ENCODE measurements around the gene MTPN. TPM values are rescaled to one million over a fixed set of nuclear protein-coding genes. Genes with fewer than 3 reads are reported as not detected.

Gene MTPN
- total RNA-seq, 2 experiments from 2014 or later: 91.3 to 281 TPM

DNA sequence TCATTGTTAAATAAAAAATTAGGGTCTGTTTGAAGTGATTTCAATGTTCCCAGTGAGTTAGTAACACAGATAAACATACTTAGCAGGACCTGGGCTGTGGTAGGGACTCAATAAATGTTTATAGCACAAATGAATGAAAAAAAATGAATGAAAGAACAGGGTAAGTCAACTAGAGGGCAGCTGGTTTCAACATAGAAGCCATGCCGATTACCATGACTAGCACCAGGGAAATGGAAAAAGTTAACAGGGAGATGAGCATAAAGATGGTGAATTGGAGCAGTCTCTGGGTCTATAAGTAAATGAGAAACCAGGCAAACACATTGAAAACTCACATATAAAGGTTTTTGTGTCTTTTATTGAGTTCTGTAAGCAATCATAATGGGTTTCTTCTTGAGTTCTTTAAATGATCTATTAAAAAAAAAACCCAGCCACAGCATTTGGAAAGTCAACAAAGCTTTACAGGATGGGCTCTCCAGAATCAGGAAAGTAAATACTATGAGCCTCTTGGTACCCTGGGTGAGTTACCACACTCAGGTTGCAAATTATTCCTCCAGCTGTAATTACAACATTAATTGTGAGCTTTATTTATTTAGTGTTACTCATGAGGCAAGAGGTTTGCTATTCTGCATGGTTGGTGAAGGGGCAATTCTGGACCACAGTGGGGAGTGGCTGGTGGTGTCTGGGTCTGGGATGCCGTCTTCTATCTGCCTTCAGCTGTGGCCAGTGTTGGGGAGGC lies 46.1 kb upstream of the MTPN start:
- no peak for TF ChIP-seq EZH2phosphoT487 (IDR thresholded peaks at IDR 0.05; ENCODE audit: borderline replicate concordance, low read depth, low read length)
- TF ChIP-seq, protein P1, sequence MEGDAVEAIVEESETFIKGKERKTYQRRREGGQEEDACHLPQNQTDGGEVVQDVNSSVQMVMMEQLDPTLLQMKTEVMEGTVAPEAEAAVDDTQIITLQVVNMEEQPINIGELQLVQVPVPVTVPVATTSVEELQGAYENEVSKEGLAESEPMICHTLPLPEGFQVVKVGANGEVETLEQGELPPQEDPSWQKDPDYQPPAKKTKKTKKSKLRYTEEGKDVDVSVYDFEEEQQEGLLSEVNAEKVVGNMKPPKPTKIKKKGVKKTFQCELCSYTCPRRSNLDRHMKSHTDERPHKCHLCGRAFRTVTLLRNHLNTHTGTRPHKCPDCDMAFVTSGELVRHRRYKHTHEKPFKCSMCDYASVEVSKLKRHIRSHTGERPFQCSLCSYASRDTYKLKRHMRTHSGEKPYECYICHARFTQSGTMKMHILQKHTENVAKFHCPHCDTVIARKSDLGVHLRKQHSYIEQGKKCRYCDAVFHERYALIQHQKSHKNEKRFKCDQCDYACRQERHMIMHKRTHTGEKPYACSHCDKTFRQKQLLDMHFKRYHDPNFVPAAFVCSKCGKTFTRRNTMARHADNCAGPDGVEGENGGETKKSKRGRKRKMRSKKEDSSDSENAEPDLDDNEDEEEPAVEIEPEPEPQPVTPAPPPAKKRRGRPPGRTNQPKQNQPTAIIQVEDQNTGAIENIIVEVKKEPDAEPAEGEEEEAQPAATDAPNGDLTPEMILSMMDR (conservative IDR thresholded peaks at IDR 0.05; ENCODE audit: low read length): no peak
- no TSS peak for BruUV-seq (replicated peaks)
- POLR2A ChIA-PET: interaction anchor here (0.6 to 1.5 kb wide), 4 partner anchors 13 to 1356 kb away, joined by 3 read pairs; no protein-coding TSS in a partner anchor
- no peak overlapping the region for H3K4me2 ChIP-seq (ENCODE audit: low read length)
- H3K79me2 ChIP-seq (ENCODE audit: insufficient read depth, low read depth, low read length): no peaks in the 10 kb centered on the region
- CTCF ChIA-PET (ENCODE audit: unreplicated experiment): no interaction called here
- H3K27ac ChIP-seq (ENCODE audit: low read depth, low read length, poor library complexity, severe bottlenecking): no peak overlapping the region
- no peaks in the 10 kb centered on the region for H3K9me2 ChIP-seq (ENCODE audit: insufficient read depth, low read length)
- intact Hi-C loops (cut with micrococcal nuclease; ENCODE audit: unreplicated experiment): no loop called here
- no peaks in the 10 kb centered on the region for H4K20me1 ChIP-seq (ENCODE audit: insufficient read depth, low read length)
- DNase-seq (ENCODE audit: low spot score): no peak
- H3K9me3 ChIP-seq (ENCODE audit: low read length): no peaks in the 10 kb centered on the region
- H2AFZ ChIP-seq (ENCODE audit: low read length): no peak overlapping the region
- no peaks in the 10 kb centered on the region for H3K36me3 ChIP-seq (ENCODE audit: insufficient read depth, low read length)
- no peaks in the 10 kb centered on the region for H3K4me1 ChIP-seq (ENCODE audit: insufficient read depth, low read length, poor library complexity, severe bottlenecking)
- no peak overlapping the region for H3K4me3 ChIP-seq (ENCODE audit: low read depth, low read length, poor library complexity, severe bottlenecking)

DNA sequence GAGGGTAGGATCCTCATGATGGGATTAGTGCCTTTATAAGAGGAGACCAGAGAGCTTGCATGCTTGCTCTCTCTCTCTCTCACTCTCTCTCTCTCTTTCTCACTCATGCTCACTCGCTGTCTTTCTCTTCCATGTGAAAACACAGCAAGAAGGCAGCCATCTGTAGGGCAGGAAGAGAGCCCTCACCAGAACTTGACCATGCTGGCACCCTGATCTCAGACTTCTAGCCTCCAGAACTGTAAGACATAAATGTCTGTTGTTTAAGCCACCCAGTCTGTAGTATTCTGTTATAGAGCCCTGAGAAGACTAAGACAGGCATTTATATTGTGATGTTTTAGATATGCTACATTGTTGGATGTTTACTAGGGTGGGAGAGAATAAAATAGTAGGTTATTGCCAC lies 43.4 kb upstream of the MTPN start:
- H3K9me2 ChIP-seq (ENCODE audit: insufficient read depth, low read length): no peaks in the 10 kb centered on the region
- no peaks in the 10 kb centered on the region for H4K20me1 ChIP-seq (ENCODE audit: insufficient read depth, low read length)
- POLR2A ChIA-PET: no interaction called here
- no peak overlapping the region for H2AFZ ChIP-seq (ENCODE audit: low read length)
- intact Hi-C loops (cut with micrococcal nuclease; ENCODE audit: unreplicated experiment): no loop called here
- no peak for DNase-seq (ENCODE audit: low spot score)
- no peak overlapping the region for H3K4me3 ChIP-seq (ENCODE audit: low read depth, low read length, poor library complexity, severe bottlenecking)
- H3K36me3 ChIP-seq (ENCODE audit: insufficient read depth, low read length): no peaks in the 10 kb centered on the region
- TF ChIP-seq, protein P1 (conservative IDR thresholded peaks at IDR 0.05; ENCODE audit: low read length): no peak
- TF ChIP-seq EZH2phosphoT487 (IDR thresholded peaks at IDR 0.05; ENCODE audit: borderline replicate concordance, low read depth, low read length): no peak
- no peak overlapping the region for H3K27ac ChIP-seq (ENCODE audit: low read depth, low read length, poor library complexity, severe bottlenecking)
- no peaks in the 10 kb centered on the region for H3K4me1 ChIP-seq (ENCODE audit: insufficient read depth, low read length, poor library complexity, severe bottlenecking)
- CTCF ChIA-PET (ENCODE audit: unreplicated experiment): no interaction called here
- H3K4me2 ChIP-seq (ENCODE audit: low read length): no peak overlapping the region
- H3K79me2 ChIP-seq (ENCODE audit: insufficient read depth, low read depth, low read length): no peaks in the 10 kb centered on the region
- no TSS peak for BruUV-seq (replicated peaks)
- no peaks in the 10 kb centered on the region for H3K9me3 ChIP-seq (ENCODE audit: low read length)

DNA sequence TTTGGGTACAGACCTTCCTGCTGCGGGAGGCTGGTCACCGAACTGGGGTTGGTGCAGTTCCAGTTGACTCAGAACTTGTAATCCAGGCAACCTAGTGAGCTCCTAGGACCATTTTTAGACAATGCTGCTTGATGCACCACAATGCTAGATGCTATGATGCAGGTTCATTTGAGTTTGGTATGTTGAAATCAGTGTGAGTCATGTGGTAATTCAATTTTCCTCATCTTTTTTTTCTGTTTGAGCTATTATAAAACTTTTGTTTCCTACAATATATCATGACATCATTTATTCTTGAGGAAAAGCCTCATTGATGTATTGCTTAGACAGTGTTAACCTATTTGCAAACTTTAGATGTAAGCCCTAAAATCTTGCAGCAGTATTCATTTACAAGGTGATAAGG lies 40.9 kb upstream of the MTPN start:
- Histone ChIP-seq H2AFZ (ENCODE audit: low read length) (no peak overlapping the region), H3K27ac (ENCODE audit: low read depth, low read length, poor library complexity, severe bottlenecking) (no peak overlapping the region), H3K4me2 (ENCODE audit: low read length) (no peak overlapping the region), H4K20me1 (ENCODE audit: insufficient read depth, low read length) (no peaks in the 10 kb centered on the region), H3K9me3 (ENCODE audit: low read length) (no peaks in the 10 kb centered on the region), H3K79me2 (ENCODE audit: insufficient read depth, low read depth, low read length) (no peaks in the 10 kb centered on the region), H3K9me2 (ENCODE audit: insufficient read depth, low read length) (no peaks in the 10 kb centered on the region), H3K4me1 (ENCODE audit: insufficient read depth, low read length, poor library complexity, severe bottlenecking) (no peaks in the 10 kb centered on the region), H3K36me3 (ENCODE audit: insufficient read depth, low read length) (no peaks in the 10 kb centered on the region), H3K4me3 (ENCODE audit: low read depth, low read length, poor library complexity, severe bottlenecking) (no peak overlapping the region)
- POLR2A ChIA-PET: interaction anchor here (1.4 kb wide), 2 partner anchors 16 to 244 kb away, joined by 3 read pairs; no protein-coding TSS in a partner anchor
- intact Hi-C loops (cut with micrococcal nuclease; ENCODE audit: unreplicated experiment): no loop called here
- CTCF ChIA-PET (ENCODE audit: unreplicated experiment): no interaction called here
- TF ChIP-seq, protein P1 (conservative IDR thresholded peaks at IDR 0.05; ENCODE audit: low read length): no peak
- no peak for TF ChIP-seq EZH2phosphoT487 (IDR thresholded peaks at IDR 0.05; ENCODE audit: borderline replicate concordance, low read depth, low read length)
- no TSS peak for BruUV-seq (replicated peaks)
- DNase-seq (ENCODE audit: low spot score): no peak

Data from OCI-LY7 (cell line).